Fibroblast of the conjunctiva (primary cell): ENCODE measurements around the gene KRT83.
"Not testable (repeated sequence)": the region's sequence is repeated elsewhere in the genome, so short reads cannot be mapped to it uniquely, and the experiment has no call there.

ENCODE experiments used
- DNase-seq: peaks from one replicate; pipeline ENCODE4 v3.0.0-alpha.2; 2010; ENCODE audit warnings: low read depth

Gene KRT83

DNA sequence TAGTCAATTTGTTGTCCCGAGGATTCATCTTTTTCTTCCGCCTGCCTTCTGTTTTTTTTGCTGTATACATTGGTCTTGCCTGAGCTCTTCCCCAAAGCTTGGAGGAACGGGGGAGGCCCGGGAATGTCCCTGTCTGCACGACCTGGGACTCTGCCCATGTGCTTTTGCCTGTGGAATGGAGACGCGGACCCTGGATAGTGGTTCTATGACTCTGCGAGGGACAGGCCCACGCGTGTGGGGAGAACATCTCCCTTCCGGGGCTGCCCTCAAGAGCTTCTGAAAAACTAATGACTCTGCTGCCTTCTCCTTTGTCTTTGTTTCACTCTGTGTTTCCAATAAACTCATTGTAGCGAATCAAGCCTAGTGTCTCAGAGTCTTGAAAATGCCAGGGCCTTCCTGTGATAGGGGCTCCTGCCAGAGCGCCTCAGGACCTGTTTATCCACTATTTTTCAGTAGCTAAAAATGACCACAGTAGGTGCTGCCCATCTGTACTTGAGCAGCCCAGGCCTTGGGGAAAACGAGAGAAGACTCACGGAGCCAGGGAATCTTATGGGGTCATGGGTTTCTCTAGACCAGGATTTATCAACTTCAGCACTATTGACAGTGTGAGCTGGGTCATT is 12.3 kb downstream of the KRT83 start:
- DNase-seq, result no peak

DNA sequence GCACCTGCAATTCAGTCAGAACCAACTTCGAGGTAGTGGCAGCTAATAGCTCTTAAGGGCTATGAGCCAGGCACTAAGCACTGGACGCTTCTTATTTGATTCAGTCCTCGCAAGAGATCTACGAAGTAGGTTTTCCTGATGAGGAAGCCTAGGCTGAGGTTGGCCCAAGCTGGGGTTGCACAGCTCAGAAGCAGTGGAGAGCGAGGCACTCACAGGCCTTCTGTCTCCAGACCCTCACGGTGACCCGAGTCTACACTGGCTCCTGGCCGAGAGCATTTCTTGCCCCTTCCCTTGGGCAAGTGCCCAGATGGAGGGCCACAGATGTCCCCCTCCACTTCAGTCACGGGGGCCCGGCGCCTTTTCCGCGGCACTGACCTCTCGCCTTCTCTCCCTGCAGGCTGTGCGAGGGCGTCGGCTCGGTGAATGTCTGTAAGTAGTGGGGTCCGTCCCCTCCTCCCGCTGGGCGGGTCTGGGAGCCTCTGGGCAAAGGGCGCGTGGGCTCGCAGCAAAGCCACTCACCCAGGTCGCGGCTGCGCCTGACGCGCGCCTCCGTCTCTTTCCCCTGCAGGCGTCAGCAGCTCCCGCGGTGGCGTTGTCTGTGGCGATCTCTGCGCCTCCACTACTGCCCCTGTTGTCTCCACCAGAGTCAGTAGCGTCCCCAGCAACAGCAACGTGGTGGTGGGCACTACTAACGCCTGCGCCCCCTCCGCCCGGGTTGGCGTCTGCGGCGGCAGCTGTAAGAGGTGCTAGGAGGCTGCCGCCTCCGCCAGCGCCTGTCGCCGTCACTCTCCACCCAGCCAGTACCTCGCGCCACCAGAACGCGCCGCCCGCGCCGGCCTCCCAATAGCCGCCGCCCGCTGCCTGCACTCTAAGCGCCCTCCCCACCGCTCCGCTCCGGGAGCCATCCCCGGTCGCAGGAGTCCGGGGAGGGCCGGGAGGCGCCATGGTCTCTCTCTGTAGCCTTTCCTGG is 13.1 kb downstream of the KRT83 start:
- no peak for DNase-seq

DNA sequence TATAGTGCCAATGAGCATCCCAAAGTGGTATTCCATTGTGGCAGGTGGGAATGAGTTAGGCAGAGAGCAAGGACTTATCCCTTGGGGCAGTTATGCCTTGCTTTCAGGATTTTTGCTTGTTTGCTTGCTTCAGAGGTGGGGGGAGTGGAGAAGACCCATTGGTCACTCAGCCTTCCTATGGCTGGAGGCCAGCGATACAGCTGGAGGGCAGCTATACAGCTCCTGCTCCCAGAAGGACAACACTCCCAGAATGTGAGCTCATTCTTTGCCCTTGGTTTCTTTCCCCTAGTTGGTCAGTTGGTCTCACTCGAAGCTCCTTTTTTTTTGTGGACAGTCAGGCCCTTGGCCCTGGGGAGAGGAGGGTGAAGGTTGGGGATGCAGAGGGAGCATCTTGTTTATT is 14.5 kb downstream of the KRT83 start:
- no peak for DNase-seq

DNA sequence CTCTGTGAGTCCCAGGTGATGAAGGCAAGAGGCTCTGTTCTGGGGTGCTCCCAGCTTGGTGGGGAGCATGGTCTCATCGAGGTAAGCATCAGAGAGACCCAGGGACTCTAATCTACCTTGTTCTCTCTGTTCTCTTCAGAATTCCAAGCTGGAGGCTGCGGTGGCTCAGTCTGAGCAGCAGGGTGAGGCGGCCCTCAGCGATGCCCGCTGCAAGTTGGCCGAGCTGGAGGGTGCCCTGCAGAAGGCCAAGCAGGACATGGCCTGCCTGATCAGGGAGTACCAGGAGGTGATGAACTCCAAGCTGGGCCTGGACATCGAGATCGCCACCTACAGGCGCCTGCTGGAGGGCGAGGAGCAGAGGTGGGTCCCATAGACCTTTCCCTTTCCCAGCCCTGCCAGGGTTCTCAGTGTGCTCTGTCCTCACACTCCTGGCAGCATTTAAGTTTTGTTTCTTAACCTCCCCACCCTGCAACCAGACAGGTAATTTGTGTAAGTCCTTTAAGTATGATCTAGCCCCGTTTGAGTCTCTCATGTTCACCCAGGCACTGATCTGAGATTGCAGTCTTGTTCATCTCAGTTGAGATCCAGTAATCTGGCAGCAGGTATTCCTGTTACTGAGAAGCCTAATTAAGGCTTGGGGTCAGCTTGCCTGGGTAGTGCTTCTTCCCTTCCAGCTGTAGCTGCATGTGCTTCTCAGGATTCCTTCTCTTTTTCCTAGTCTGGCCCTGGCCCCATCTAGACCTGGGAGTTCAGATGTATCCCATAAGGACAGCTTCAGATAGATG is 15.1 kb downstream of the KRT83 start:
- no peak for DNase-seq

DNA sequence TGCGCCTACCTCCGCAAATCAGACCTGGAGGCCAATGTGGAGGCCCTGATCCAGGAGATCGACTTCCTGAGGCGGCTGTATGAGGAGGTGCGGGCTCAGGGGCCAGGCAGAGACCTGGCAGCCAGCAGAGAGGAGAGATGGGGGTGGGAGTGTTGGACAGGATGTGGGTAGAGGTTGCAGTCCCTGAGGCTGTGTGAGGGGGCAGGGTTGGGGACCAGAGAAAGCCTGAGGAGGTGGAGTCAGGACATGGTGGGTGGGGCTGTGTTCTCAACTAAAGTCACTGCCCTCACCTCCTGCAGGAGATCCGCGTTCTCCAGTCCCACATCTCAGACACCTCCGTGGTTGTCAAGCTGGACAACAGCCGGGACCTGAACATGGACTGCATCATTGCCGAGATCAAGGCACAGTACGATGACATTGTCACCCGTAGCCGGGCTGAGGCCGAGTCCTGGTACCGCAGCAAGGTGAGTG is 16.2 kb downstream of the KRT83 start:
- not testable (repeated sequence) for DNase-seq

DNA sequence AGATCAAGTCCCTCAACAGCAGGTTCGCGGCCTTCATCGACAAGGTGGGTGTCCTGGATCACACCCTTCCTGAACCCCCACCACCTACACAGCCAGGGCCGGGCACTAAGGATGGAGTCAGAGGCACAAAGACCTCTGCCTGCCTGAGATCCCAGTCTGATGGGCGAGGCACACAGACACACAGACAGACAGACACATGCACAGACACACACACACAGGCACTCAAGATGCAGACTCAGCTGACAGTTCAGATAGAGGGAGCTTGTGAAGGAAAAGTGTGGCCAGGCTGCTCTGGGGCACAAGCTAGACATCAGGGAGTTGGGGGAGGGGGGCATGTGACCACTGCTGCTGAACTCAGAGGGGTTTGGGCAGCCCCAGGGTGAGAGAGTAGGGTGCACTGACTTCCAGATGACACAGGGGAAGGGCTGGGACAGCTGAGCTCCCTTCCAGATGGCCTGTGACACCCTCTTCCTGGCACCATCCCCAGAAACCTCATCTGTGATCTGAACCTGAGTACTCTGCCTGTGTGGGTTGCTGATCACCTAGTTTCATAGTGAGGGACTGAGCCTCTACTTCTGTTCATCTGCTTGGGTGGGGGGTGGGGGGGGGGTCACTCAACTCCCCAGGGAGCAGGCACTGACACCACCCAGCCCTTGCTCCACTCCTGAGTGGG is 18.8 kb downstream of the KRT83 start:
- DNase-seq, result not testable (repeated sequence)

DNA sequence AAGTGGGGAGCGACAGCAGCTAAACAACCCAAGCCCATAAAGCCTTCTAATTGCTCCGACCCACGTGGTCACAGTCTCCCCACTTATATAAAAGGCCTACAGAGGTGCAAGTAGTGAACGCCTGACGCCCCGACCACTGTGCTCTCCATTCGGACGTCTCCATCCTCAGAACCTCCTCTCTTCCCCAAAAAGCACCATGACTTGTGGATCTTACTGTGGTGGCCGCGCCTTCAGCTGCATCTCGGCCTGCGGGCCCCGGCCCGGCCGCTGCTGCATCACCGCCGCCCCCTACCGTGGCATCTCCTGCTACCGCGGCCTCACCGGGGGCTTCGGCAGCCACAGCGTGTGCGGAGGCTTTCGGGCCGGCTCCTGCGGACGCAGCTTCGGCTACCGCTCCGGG is 19.5 kb downstream of the KRT83 start:
- DNase-seq, result not testable (repeated sequence)

DNA sequence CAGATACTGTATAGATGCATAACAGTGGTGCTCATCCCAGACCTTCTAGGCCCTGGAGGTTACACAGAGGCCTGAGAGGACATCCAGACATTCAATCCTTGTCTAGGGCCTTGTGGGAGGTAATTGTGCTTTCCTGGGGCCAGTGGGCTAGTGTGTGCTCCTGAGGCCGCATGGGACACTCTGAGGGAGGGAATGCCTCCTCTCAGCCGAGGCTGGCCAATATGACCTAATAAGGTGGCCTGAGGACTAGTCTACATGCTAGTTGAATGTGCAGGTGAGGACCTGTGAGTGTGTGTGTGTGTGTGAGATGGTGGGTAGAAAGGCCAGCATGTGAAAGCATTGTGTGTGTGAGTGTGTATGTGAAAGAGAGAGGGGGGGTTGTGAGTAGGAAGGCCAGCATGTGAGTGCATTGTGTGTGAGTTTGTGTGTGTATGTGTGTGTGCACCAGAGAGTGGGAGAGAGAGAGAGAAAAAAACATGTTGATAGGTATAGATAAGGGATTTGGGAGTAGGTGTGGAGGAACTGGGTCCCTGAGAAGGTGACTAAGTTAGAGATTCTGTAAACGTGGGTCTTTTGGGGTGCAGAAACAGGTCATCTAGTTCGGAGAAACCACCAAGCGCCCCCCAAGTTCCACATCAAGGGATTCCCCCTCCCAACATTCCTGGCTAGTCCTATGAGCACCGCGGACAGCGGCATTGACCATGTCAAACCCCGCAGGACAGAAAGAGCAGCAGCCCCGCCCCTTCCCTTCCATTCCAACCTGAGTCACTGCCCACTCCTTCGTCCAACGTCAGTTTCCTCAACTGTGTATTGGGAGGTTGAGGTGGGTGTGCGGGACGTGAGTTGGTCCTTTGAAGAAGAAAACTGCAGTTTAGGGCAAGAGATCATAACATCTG is 20.2 kb downstream of the KRT83 start:
- DNase-seq, result no peak

DNA sequence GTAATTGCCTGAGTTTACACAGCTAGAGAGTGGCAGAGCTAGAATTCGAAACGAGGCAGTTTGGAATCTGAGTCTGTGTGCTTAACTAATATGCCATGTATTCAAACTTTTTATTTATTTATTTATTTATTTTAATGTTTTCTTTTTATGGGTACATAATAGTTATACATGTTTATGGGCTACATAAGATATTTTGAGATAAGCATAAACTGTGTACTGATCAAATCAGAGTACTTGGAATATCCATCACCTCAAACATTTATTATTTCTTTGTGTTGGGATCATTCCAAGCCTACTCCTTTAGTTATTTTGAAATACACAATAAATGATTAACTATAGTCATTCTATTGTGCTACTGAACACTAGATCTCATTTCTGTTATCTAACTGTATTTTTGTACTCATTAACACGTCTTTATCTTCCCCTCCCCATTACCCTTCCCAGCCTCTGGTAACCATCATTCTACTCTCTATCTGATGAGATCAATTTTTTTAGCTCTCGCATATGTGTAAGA is 22.5 kb downstream of the KRT83 start:
- no peak for DNase-seq

DNA sequence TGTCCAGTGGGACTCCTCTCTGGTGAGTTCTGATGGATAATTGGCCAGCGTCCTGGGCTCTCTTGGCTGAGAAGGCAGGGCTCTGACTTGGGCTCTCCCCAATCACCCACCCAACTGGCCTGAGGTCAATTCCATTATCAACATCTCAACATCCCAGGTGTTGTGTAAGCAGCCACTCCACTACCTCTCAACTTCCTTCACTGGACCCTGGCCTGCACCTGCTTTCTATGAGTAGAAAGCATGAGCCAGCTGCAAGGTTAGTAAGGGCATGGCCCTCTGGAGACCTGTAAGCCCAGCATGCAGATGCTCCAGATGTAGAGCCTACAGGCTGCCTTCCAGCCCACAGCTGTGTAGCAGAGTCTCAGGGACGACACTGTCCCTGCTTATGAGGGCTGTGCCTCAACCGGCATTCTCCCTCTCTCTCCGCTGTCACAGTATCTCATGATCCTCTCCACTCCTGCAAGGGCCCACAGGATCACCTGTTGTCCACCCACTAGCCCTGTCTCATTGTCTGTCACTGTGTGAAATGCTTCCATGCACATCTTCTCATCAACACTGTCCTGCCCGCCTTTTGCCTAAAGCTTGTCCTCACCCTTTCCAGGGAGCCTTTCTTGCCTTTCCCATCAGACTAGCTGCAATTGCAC is 24.5 kb downstream of the KRT83 start:
- DNase-seq, result no peak

DNA sequence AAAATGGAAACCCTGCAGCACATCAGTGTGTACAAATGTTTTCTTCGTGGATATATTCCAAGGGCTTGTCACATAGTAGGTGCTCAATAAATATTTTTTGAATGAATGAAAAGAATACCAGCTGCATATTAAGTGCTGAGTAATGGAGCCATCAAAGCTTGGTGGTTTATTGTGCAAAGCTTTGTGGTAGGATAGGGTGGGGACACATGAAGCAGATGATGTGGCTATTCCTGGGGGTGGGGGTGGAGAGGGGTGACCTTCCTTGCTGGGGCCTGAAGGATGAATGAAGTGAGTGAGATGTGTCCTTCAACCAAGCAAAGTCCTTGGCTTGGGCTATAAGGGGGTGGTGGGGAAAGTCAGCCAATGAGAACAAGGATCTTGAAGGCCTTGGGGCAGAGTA is 25.5 kb downstream of the KRT83 start:
- no peak for DNase-seq

DNA sequence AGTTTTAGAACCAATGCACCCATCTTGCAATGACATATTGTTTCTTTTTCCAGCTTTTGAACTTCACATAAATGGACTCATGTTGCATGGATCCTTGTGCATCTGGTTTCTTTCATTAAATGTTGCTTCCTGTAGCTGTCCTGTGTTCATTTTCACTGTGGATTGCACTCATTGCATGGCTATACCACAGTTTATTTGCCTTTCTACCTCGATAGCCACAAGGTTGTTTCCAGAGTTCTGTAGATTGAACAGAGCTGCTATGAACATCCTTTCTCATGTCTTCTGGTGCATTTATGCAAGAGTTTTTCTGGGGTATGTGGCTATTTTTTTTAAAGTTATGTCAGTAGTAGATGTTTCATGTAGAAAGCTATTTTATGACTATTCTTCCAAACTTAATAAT is 26.4 kb downstream of the KRT83 start:
- DNase-seq, result no peak

DNA sequence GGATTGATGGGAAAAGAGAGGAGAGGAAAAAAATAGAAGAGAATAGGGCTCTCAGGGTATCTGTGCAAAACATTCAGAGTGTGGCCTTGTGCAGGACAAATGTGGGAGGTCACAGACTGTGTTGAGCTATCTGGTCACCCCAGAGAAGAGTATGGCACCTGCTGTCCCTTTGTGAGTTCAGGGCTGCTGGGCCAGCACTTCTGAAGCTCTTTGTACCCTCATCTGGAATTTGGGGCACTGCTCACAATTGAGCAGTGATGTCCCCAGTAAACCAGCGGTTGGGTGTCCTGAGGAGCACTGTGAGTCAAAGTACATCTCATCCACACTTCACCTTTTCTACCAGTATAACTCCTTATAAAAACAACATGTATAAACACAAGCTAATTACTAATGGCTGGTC is 27.3 kb downstream of the KRT83 start:
- no peak for DNase-seq

DNA sequence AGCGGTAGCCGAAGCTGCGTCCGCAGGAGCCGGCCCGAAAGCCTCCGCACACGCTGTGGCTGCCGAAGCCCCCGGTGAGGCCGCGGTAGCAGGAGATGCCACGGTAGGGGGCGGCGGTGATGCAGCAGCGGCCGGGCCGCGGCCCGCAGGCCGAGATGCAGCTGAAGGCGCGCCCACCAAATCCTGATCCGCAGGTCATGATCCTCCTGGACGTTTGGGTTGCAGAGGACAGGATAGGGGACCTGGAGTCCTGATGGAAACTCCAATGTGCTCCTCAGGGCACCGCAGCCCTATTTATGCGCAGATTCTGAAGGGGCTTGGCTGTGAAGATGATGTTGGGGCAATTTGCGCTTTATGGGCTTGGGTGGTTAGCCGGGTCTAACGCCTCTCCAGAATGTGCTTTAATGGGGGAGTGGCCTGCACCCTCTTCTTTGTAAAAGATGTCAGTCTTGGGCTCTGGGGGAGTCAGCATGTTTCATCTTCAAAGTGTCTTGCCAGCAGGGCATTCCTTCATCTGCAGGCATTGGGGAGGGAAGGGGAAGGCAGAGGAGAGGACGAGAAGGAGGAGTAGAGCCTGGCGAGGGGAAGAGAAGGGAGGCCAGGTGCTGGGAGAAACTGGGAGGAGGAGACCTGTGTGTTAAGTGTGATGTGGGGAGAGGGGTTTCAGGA is 29.8 kb downstream of the KRT83 start, which contains the start of gene KRT81:
Gene KRT81 (minus strand): TSS at position 268 of the 669 bp plus-strand sequence. CDS start 69 bp downstream, at position 199.
- DNase-seq, result no peak

DNA sequence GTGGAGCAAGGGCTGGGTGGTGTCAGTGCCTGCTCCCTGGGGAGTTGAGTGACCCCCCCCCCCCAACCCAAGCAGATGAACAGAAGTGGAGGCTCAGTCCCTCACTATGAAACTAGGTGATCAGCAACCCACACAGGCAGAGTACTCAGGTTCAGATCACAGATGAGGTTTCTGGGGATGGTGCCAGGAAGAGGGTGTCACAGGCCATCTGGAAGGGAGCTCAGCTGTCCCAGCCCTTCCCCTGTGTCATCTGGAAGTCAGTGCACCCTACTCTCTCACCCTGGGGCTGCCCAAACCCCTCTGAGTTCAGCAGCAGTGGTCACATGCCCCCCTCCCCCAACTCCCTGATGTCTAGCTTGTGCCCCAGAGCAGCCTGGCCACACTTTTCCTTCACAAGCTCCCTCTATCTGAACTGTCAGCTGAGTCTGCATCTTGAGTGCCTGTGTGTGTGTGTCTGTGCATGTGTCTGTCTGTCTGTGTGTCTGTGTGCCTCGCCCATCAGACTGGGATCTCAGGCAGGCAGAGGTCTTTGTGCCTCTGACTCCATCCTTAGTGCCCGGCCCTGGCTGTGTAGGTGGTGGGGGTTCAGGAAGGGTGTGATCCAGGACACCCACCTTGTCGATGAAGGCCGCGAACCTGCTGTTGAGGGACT is 30.6 kb downstream of the KRT83 start:
- DNase-seq, result not testable (repeated sequence)

DNA sequence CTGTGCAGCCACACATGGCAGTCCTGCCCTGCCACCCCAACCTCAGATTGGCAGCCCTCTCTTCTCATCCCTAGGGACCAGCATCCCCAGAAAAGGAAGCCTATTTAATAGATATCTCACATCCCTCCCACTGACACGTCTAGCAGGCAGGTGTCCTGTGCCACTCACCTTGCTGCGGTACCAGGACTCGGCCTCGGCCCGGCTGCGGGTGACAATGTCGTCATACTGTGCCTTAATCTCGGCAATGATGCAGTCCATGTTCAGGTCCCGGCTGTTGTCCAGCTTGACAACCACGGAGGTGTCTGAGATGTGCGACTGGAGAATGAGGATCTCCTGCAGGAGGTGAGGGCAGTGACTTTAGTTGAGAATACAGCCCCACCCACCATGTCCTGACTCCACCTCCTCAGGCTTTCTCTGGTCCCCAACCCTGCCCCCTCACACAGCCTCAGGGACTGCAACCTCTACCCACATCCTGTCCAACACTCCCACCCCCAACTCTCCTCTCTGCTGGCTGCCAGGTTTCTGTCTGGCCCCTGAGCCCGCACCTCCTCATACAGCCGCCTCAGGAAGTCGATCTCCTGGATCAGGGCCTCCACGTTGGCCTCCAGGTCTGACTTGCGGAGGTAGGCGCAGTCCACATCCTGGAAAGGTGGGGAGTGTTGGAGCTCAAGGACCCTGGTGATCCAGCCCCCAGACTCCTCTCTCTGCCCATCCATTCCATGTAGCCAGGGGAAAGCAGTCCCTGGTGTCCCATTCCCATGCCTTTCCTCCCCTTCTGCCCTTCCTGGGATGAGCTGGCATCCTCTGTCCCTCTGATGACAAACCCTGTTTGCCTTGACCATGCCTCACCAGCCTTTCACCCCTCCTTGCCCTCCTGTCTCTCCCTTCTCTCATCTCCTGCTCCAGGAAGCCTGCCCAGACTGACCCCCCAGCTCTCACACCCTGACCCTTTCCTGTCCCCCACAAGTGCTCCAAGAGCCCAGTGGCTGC is 33.1 kb downstream of the KRT83 start:
- not testable (repeated sequence) for DNase-seq
